ENCODE results near the gene SAPCD2. TPM values are rescaled to one million over a fixed set of nuclear protein-coding genes. Genes with fewer than 3 reads are reported as not detected.

The SAPCD2 gene
- total RNA-seq, 4 donors from 2014 or later = 0.13 to 1.3 (median 0.19) TPM

DNA sequence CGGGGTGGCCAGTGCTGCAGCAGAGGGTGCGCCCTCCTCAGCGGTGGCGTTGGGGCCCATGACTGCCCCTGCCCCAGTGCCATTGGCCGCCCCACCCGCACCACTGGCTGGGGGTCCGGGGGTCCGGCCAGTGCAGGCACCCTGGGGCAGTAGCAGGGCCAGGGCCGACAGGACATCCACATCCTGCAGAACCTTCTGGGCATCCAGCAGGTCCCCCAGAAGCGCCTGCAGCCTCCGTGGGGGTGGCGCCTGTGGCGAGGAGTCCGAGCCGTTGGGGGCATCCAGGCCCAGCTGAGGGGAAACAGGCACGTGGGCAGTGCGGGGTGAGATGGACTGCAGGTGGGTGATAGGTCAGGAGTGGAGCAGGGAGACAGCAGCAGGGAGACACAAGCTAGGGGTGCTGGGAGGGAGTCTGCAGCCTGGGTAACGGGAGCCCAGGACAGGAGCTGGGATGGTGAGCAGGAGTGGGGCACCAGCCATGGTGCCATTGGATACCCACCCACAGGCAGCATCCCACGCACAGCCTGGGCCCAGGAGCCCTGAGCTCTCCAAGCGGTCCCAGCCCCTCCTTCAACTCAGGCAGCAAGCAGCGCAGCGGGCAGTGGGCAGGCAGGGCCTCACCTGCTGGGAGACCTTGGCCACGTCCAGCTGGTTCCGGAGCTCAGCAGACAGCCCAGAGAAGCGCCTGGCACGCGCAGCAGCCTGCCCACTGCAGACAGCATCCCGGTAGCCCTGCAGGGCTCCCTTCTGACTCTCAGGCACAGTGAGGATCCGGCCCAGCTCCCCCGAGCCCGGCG lies 49.4 kb downstream of the SAPCD2 start:
- no peaks in the 10 kb centered on the region for H3K27me3 ChIP-seq
- no peaks in the 10 kb centered on the region for H3K9me3 ChIP-seq
- peaks cover 0 to 56% of the 10 kb centered on the region in 2 donors for H3K36me3 ChIP-seq
- no peak overlapping the region for H3K4me3 ChIP-seq
- H3K27ac ChIP-seq = no peak overlapping the region
- ATAC-seq = no peak
- H3K4me1 ChIP-seq = peaks cover 0 to 10% (median 0%) of the 10 kb centered on the region in 3 donors
- TF ChIP-seq, protein P1, sequence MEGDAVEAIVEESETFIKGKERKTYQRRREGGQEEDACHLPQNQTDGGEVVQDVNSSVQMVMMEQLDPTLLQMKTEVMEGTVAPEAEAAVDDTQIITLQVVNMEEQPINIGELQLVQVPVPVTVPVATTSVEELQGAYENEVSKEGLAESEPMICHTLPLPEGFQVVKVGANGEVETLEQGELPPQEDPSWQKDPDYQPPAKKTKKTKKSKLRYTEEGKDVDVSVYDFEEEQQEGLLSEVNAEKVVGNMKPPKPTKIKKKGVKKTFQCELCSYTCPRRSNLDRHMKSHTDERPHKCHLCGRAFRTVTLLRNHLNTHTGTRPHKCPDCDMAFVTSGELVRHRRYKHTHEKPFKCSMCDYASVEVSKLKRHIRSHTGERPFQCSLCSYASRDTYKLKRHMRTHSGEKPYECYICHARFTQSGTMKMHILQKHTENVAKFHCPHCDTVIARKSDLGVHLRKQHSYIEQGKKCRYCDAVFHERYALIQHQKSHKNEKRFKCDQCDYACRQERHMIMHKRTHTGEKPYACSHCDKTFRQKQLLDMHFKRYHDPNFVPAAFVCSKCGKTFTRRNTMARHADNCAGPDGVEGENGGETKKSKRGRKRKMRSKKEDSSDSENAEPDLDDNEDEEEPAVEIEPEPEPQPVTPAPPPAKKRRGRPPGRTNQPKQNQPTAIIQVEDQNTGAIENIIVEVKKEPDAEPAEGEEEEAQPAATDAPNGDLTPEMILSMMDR (IDR thresholded peaks at IDR 0.05) = no peak
- TF ChIP-seq EP300 (IDR thresholded peaks at IDR 0.05) = no peak
- TF ChIP-seq POLR2AphosphoS5 (IDR thresholded peaks at IDR 0.05) = no peak
- TF ChIP-seq POLR2A (IDR thresholded peaks at IDR 0.05) = no peak
- WGBS, 2 donors (ENCODE audit: low coverage in 1 of 2) = 98% methylated on average over 8 of the region's 32 CpGs; no CpG with 5 or more reads in 1 of the 2 donors

GRCh38 chr9:137019891-137020683 lies 50.3 kb downstream of the SAPCD2 start:
- no peak for TF ChIP-seq POLR2A (IDR thresholded peaks at IDR 0.05)
- no peak for TF ChIP-seq POLR2AphosphoS5 (IDR thresholded peaks at IDR 0.05)
- TF ChIP-seq EP300 (IDR thresholded peaks at IDR 0.05) = no peak
- TF ChIP-seq, protein P1 (IDR thresholded peaks at IDR 0.05) = no peak
- H3K4me3 ChIP-seq = no peak overlapping the region
- WGBS, 2 donors (ENCODE audit: low coverage in 1 of 2) = 100% methylated on average over 2 of the region's 34 CpGs; no CpG with 5 or more reads in 1 of the 2 donors
- H3K36me3 ChIP-seq = peaks cover 0 to 65% of the 10 kb centered on the region in 2 donors
- H3K4me1 ChIP-seq = peaks cover 0 to 1% (median 0%) of the 10 kb centered on the region in 3 donors
- H3K27ac ChIP-seq = no peak overlapping the region
- no peaks in the 10 kb centered on the region for H3K9me3 ChIP-seq
- no peaks in the 10 kb centered on the region for H3K27me3 ChIP-seq
- ATAC-seq = no peak

GRCh38 chr9:137018761-137019559 lies 51.4 kb downstream of the SAPCD2 start:
- no peak for TF ChIP-seq EP300 (IDR thresholded peaks at IDR 0.05)
- TF ChIP-seq, protein P1 (IDR thresholded peaks at IDR 0.05) = no peak
- TF ChIP-seq POLR2AphosphoS5 (IDR thresholded peaks at IDR 0.05) = no peak
- no peak for TF ChIP-seq POLR2A (IDR thresholded peaks at IDR 0.05)
- no peaks in the 10 kb centered on the region for H3K27me3 ChIP-seq
- no peak for ATAC-seq
- peaks cover 0 to 76% of the 10 kb centered on the region in 2 donors for H3K36me3 ChIP-seq
- no peak overlapping the region for H3K4me3 ChIP-seq
- no peaks in the 10 kb centered on the region for H3K4me1 ChIP-seq
- no peaks in the 10 kb centered on the region for H3K9me3 ChIP-seq
- WGBS, 2 donors (ENCODE audit: low coverage in 1 of 2) = 60 to 84% methylated on average over 1 to 8 of the region's 36 CpGs
- H3K27ac ChIP-seq = no peak overlapping the region

- no peaks in the 10 kb centered on the region for H3K27me3 ChIP-seq
- TF ChIP-seq POLR2A (IDR thresholded peaks at IDR 0.05) (no peak), EP300 (IDR thresholded peaks at IDR 0.05) (no peak), POLR2AphosphoS5 (IDR thresholded peaks at IDR 0.05) (no peak)
- TF ChIP-seq, protein P1 (IDR thresholded peaks at IDR 0.05) = no peak
- H3K27ac ChIP-seq = no peak overlapping the region
- no peaks in the 10 kb centered on the region for H3K4me1 ChIP-seq
- WGBS, 2 donors (ENCODE audit: low coverage in 1 of 2) = 84% methylated on average over 5 of the region's 45 CpGs; no CpG with 5 or more reads in 1 of the 2 donors
- H3K4me3 ChIP-seq = no peak overlapping the region
- H3K36me3 ChIP-seq = peaks cover 0 to 86% of the 10 kb centered on the region in 2 donors
- ATAC-seq = no peak
- H3K9me3 ChIP-seq = no peaks in the 10 kb centered on the region
These were observed 52.4 kb downstream of the SAPCD2 start for GRCh38 chr9:137017791-137018497.
